OCI-LY3 (cell line): ENCODE measurements around the gene CKAP4.

Experiments used
- H2AFZ ChIP-seq: fragments of 200-600, 300-600 bp; shearing (Covaris generic); 2 replicates; pipeline ENCODE4 v1.6.0; 2014; ENCODE audit warnings: antibody characterized with exemption, low read depth, low read length
- H3K27ac ChIP-seq: fragments of 200-600, 300-600 bp; sonication (generic); 2 replicates; pipeline ENCODE4 v1.5.1; 2014; ENCODE audit warnings: mild to moderate bottlenecking, low read length, moderate library complexity, mixed read lengths
- H3K27me3 ChIP-seq: fragments of 200-600, 300-600 bp; sonication (generic); 2 replicates; pipeline ENCODE4 v1.6.1; 2014; ENCODE audit warnings: low read depth, low read length, mixed read lengths
- H3K36me3 ChIP-seq: fragments of 200-600, 300-600 bp; sonication (generic); replicated peaks from 2 replicates; pipeline ENCODE3; 2014; ENCODE audit warnings: low read depth, low read length, mixed read lengths
- H3K4me1 ChIP-seq: fragments of 300-600, 200-600 bp; sonication (generic); 2 replicates; pipeline ENCODE4 v1.6.1; 2014; ENCODE audit warnings: low read length, mixed read lengths
- H3K4me2 ChIP-seq: fragments of 200-600, 300-600 bp; sonication (generic); 2 replicates; pipeline ENCODE4 v1.6.1; 2014; ENCODE audit warnings: low read length, mixed read lengths
- H3K4me3 ChIP-seq: fragments of 300-600, 200-600 bp; sonication (generic); 2 replicates; pipeline ENCODE4 v1.5.1; 2014; ENCODE audit warnings: antibody characterized with exemption, mild to moderate bottlenecking, low read length, moderate library complexity
- H3K79me2 ChIP-seq: fragments of 300-600, 200-600 bp; shearing (Covaris generic); 2 replicates; pipeline ENCODE4 v1.6.1; 2014; ENCODE audit warnings: mild to moderate bottlenecking, low read length, mixed read lengths
- H3K9ac ChIP-seq: fragments of 300-600, 200-600 bp; shearing (Covaris generic); 2 replicates; pipeline ENCODE4 v1.6.0; 2014; ENCODE audit warnings: mild to moderate bottlenecking, low read length, moderate library complexity
- H3K9me3 ChIP-seq: fragments of 200-600, 300-600 bp; shearing (Covaris generic); 2 replicates; pipeline ENCODE4 v1.6.1; 2014; ENCODE audit warnings: low read length, mixed read lengths; ENCODE audit not compliant: insufficient read depth
- H4K20me1 ChIP-seq: fragments of 200-600, 300-600 bp; sonication (generic); 2 replicates; pipeline ENCODE4 v1.6.1; 2016; ENCODE audit warnings: low read length, mixed read lengths; ENCODE audit not compliant: insufficient read depth
- EZH2phosphoT487 ChIP-seq: fragments of 200-600 bp; shearing (Covaris generic); IDR thresholded peaks from 2 replicates; pipeline ENCODE4 v1.6.1; 2018; ENCODE audit warnings: antibody characterized with exemption, mixed run types, low read depth
- TF ChIP-seq, protein P1 (sequence below): fragments of 200-600, 300-600 bp; sonication (generic); IDR thresholded peaks from 2 replicates; pipeline ENCODE4 v1.5.1; 2014; ENCODE audit warnings: antibody characterized with exemption, low read length, low read depth

CKAP4 gene

DNA sequence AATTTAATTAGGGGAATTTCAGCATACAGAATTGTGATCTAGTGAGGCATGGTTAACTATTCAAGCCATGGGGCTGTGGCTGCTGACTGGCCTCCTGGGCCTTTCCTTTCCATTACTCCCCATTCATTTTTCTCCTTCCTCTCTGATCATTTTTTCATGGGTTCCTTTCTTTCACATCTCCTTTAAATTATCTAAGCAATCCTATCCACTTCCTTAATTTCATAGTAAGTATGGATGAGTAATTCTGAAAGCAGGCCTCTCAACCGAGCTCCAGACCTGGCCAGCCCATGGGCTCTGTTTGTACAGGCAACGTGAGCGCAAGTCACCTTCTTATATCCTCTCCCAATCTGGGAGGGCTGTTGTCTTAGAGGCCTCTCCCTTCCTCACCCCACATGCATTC lies 13.4 kb downstream of the CKAP4 start:
- Histone ChIP-seq H2AFZ (no peak overlapping the region), H3K27ac (no peak overlapping the region), H3K27me3 (peaks cover 28% of the 10 kb centered on the region), H3K4me1 (no peaks in the 10 kb centered on the region), H3K4me3 (no peak overlapping the region), H3K9me3 (no peaks in the 10 kb centered on the region), H3K36me3 (no peaks in the 10 kb centered on the region), H3K4me2 (no peak overlapping the region), H3K9ac (no peak overlapping the region), H3K79me2 (no peaks in the 10 kb centered on the region), H4K20me1 (no peaks in the 10 kb centered on the region)
- TF ChIP-seq, protein P1, sequence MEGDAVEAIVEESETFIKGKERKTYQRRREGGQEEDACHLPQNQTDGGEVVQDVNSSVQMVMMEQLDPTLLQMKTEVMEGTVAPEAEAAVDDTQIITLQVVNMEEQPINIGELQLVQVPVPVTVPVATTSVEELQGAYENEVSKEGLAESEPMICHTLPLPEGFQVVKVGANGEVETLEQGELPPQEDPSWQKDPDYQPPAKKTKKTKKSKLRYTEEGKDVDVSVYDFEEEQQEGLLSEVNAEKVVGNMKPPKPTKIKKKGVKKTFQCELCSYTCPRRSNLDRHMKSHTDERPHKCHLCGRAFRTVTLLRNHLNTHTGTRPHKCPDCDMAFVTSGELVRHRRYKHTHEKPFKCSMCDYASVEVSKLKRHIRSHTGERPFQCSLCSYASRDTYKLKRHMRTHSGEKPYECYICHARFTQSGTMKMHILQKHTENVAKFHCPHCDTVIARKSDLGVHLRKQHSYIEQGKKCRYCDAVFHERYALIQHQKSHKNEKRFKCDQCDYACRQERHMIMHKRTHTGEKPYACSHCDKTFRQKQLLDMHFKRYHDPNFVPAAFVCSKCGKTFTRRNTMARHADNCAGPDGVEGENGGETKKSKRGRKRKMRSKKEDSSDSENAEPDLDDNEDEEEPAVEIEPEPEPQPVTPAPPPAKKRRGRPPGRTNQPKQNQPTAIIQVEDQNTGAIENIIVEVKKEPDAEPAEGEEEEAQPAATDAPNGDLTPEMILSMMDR = no peak
- TF ChIP-seq EZH2phosphoT487 = no peak

DNA sequence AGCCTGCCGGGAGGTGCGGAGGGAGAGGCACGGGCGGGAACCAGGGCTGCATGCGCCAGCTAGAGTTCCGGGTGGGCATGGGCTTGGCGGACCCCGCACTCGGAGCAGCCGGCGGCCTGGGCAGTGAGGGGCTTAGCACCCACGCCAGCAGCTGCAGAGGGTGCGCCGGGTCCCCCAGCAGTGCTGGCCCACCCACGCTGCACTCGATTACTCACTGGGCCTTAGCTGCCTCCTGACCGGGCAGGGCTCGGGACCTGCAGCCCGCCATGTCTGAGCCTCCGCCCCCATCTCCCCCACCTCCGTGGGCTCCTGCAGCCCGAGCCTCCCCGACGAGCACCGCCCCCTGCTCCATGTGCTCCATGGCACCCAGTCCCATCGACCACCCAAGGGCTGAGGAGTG lies 14.8 kb downstream of the CKAP4 start:
- no peaks in the 10 kb centered on the region for H4K20me1 ChIP-seq
- no peak overlapping the region for H3K4me2 ChIP-seq
- no peak overlapping the region for H2AFZ ChIP-seq
- TF ChIP-seq, protein P1 = no peak
- TF ChIP-seq EZH2phosphoT487 = no peak
- H3K27me3 ChIP-seq = peaks cover 33% of the 10 kb centered on the region
- no peaks in the 10 kb centered on the region for H3K36me3 ChIP-seq
- no peaks in the 10 kb centered on the region for H3K9me3 ChIP-seq
- H3K4me3 ChIP-seq = no peak overlapping the region
- H3K79me2 ChIP-seq = no peaks in the 10 kb centered on the region
- no peak overlapping the region for H3K27ac ChIP-seq
- no peaks in the 10 kb centered on the region for H3K4me1 ChIP-seq
- no peak overlapping the region for H3K9ac ChIP-seq

DNA sequence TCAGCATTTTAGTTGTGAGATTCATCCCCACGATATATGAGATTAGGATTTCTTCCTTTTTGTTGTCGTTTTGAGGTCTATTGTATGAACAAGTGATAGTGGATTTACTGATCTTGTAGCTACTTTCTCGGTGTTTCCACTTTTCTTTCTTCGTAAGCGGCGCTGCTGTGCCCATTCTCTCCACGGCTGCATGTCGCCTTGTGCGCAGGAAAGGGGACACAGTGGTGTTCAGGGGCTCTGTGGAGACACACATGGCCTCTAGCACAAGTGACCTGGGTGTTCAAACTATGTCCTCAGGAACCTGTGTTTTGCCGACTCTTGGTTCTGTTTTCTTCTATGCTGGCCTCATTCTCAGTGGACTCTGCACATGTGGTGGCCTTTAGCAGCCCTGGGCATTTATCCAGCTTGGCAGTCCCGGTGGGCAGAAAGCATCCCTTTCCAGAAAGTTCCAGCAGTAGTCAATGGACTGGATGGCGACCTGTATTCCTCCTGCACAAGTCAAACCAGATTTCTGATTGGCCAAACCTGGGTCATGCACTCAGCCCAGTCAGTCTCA lies 18.7 kb downstream of the CKAP4 start:
- Histone ChIP-seq H3K9me3 (no peaks in the 10 kb centered on the region), H3K4me1 (peaks cover 7% of the 10 kb centered on the region; the same call in 1 of the 2 replicates), H3K9ac (no peak overlapping the region), H3K27me3 (peaks cover 33% of the 10 kb centered on the region), H4K20me1 (no peaks in the 10 kb centered on the region), H3K4me2 (no peak overlapping the region), H3K4me3 (no peak overlapping the region), H3K79me2 (no peaks in the 10 kb centered on the region), H3K36me3 (no peaks in the 10 kb centered on the region), H3K27ac (no peak overlapping the region), H2AFZ (no peak overlapping the region)
- TF ChIP-seq, protein P1 = no peak
- no peak for TF ChIP-seq EZH2phosphoT487

DNA sequence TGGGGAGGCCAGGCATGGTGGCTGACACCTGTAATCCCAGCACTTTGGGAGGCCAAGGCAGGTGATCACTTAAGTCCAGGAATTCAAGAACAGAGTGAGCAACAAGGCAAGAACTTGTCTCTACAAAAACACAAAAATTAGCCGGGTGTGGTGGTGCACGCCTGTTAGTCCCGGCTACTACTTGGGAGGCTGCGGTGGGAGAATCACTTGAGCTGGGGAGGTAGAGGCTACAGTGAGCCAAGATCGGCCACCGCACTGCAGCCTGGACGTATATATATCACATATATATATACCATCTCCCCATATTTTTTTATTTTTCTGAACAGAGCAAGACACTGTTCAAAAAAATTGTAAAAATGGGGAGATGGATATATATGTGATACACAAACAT lies 19.5 kb downstream of the CKAP4 start:
- Histone ChIP-seq H3K9ac (no peak overlapping the region), H3K36me3 (no peaks in the 10 kb centered on the region), H4K20me1 (no peaks in the 10 kb centered on the region), H3K4me2 (no peak overlapping the region), H3K4me1 (peaks cover 7% of the 10 kb centered on the region; the same call in 1 of the 2 replicates), H3K79me2 (no peaks in the 10 kb centered on the region), H3K4me3 (no peak overlapping the region), H3K27ac (no peak overlapping the region), H3K27me3 (peaks cover 33% of the 10 kb centered on the region), H3K9me3 (no peaks in the 10 kb centered on the region), H2AFZ (no peak overlapping the region)
- no peak for TF ChIP-seq EZH2phosphoT487
- TF ChIP-seq, protein P1 = no peak
